HG03342 (cell line): ENCODE measurements around the gene PLA2G2C.
A peak's percentile ranks its signal among the peaks of the same experiment; 100 is the strongest.

Experiments
- ATAC-seq: cut with Tn5 transposase; IDR thresholded peaks from one replicate; pipeline ENCODE4 v1.9.1; 2021; ENCODE audit warnings: mild to moderate bottlenecking, moderate library complexity; ENCODE audit not compliant: unreplicated experiment

PLA2G2C gene

DNA sequence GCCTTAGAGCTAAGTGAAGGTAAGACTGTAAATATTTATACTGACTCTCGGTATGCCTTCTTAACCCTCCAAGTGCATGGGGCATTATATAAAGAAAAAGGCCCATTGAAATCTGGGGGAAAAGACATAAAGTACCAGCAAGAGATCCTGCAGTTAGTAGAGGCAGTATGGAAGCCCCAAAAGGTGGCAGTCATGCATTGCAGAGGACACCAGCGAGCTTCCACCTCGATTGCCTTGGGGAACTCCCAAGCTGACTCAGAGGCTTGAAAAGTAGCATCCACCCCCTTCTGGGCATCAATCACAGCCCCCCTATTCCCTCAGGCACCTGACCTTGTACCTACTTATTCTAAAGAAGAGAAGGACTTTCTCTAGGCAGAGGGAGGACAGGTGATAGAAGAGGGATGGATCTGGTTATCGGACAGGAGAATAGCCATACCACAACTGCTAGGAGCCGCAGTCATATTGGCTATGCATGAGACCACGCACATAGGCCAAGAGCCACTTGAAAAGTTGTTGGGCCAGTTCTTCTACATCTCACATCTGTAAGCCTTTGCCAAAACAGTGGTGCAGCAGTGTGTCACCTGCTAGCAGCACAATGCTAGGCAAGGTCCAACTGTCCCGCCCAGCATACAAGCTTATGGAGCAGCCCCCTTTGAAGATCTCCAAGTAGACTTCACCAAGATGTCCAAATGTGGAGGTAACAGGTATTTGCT, 27.8 kb downstream of the PLA2G2C start:
- ATAC-seq = no peak

DNA sequence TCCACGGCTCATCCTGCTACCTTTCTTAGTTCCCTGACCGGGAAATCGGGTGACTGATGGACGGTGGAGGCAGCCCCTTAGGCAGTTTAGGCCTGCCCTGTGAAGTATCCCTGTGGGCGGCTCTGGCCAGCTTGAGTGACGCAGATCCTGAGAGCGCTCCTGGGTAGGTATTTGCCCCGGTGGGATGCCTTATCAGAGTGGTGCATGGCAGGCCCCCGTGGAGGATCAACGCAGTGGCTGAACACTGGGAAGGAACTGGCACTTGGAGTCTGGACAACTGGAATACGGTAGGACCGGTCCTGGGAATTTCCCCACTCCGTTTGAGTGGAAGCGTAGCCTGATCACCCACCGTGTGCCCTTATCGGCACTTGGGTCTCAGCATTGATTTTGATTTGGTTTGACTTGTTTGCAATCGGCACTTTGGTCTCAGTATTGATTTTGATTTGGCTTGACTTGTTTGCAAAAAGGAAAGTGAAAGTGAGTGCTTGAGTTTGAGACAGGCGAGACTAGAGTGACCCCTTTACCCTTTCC, 32.0 kb downstream of the PLA2G2C start:
- no peak for ATAC-seq

DNA sequence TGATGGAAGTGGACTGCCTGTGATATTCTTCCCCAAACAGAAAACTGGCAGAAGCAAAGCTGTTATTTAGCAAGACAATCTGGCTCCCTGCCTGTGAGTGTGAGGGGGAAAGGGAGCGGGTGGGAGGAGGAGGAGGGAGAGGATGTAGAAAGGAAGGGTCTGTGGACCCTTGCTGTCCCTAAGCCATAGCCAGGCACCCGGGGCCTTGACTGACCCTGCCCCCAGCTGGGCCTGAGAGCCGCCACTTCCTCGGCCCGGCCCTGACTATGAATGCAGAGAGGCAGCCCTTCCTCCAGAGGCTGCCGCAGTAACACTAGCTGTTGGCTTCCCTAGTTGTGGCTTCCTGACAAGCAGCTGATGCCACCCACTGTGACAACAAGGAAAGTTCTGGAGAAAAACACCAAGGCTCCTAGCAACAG, 33.3 kb downstream of the PLA2G2C start:
- no peak for ATAC-seq

DNA sequence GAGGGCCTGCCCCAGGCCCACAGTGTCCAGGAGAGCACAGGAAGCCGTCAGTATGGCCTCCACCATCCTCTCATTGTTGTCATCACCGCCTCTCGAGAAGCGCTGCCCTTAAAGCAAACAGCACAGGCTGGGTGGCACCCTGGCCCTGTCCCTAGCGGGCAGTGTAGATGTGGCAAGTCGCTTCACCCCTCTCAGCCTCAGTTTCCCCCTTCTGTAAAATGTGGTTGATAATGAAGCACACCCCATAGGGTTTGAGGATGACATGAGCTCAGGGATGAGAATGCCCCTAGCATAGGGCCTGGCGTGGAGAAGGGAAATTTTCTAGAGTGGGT, 33.8 kb downstream of the PLA2G2C start:
- no peak for ATAC-seq

DNA sequence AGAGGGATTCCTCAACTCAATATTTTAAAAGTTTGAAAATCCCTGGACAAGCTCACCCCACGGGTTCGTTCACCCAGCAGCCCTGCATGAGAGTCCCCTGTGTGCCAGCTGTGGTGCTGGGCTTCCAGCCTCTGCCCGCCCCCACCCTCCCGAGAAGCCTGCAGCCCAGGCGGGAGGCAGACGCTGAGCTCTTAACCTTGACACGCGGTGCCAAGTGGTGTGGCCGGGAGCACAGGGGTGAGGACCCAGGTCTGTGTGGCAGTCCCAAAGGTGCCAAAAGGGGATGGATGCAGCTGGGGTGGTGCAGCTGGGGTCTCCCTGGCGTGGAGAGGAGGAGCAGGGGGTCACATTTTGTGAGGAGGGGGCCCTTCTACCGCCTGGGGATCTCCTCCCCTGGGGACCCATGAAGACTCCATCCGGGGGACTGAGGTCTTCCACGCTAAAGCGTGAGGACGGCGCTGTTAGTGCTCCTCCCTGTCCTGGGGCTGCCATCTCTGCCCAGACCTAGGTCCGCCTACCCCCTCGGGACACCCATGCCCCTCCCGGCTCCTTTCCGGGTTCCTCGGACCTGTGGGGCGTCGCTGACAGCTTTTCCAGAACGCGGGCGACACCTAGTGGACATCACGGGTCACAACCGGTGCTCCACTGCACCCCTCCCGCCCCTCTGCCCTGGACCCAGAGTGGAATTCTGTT, 34.3 kb downstream of the PLA2G2C start:
- peak; percentile 71 for ATAC-seq

DNA sequence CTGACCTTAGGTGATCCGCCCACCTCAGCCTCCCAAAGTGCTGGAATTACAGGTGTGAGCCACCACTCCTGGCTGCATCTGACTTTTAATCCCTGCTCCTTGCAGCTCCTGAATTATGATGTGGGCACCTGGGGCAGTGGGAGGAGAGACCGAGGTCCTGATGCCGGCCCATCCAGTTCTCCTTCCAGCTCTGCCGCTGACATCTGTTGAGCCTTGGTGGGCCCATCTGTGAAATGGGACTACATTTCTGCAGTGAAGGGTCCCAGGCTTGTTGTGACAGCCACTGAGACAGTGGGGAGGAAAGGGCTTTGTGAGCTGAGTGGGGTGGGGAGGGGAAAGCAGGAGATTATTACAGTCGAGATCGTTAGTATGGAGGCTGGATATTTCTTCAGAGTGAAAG, 35.3 kb downstream of the PLA2G2C start:
- ATAC-seq = no peak

DNA sequence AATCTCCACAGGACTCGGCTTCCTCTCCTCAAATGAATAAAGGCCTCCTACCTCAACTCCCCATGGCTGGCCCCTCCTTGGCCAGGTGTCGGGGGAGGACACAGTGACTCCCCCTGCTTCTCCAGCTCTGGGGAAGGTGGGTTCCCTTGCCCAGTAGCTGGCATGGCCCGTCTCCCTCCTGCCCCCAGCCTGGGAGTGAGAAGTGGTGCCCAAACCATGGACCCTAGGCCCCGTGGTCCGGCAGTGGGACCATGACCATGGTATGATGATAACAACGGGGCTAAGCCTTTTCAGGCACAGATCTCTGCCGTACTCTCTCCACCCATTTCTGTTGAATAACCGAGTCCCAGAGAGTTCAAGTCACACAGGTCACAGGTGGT, 36.0 kb downstream of the PLA2G2C start:
- ATAC-seq = no peak

DNA sequence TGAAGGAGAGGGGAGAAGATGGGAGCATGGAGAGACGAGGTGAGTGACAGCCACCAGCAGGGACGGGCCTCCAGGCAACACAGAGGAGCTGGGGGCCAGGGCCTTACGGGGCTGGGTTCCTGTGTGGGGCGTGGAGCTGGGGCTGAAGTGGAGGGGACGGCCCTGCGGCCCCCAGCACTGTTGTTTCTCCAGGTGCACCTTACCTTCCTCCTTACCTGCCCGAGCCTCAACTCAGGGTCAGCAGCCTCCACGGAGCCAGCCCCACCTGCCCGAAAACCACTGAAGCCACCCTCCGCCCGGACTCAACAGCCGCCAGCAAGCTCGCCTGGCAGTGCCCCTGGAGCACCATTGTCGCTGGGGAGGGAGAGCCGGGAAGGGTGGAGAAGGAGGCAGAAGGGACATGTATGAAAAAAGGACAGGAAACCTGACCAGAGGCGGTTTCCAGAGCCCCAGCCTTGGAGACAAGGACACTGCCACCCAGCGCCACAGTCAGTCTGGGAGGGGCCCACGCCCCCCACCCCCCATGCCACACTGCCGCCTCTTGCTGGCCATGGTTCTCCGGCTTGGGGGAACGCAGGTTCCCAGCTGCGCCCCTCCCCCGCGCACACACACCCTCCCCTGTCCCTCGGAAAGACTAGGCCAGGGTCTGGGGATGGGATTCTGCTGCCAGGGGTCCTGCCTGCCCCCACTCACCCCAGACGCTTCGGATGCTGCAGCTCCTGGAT, 36.6 kb downstream of the PLA2G2C start:
- no peak for ATAC-seq

DNA sequence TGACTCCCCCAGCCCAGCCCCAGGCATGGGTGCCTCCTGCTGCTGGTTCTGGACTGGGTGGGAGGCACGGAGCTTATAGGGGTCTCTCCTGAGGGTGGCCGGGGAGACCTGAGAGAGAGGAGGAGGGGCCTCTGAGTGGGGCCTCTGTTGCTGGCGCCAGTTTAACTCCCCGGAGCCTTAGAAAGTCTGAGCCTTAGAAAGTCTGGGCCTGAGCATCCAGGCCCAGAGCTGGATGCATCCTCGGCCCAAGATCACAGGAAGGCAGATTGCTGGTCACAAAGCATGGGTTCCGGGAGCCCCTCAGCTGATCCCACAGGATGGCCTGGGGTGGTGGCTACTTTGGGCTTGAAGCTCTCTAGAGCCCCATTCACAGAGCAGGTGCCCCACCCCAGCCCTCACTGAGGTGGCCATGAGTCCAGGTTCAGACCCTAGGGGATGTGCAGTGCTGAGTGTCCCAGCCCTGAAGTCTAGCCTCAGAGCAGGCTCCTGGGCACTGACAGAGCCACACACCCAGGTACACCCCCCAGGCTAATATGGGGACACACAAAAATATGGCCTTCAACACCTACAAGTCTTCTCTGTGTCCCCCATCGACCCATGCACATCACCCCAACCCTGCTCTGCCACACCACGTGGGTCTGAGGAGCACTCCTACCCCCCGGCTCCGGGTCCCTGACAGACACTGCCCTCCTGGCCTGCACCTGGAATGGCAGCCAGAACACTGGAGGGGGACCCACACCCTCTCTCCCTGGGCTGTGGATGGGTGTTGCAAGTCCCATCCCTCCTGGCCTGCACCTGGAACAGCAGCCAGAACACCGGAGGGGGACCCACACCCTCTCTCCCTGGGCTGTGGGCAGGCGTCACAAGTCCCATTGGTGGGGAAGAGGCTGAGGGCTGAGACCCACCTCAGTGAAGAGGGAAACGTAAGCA, 37.5 kb downstream of the PLA2G2C start:
- ATAC-seq = no peak

DNA sequence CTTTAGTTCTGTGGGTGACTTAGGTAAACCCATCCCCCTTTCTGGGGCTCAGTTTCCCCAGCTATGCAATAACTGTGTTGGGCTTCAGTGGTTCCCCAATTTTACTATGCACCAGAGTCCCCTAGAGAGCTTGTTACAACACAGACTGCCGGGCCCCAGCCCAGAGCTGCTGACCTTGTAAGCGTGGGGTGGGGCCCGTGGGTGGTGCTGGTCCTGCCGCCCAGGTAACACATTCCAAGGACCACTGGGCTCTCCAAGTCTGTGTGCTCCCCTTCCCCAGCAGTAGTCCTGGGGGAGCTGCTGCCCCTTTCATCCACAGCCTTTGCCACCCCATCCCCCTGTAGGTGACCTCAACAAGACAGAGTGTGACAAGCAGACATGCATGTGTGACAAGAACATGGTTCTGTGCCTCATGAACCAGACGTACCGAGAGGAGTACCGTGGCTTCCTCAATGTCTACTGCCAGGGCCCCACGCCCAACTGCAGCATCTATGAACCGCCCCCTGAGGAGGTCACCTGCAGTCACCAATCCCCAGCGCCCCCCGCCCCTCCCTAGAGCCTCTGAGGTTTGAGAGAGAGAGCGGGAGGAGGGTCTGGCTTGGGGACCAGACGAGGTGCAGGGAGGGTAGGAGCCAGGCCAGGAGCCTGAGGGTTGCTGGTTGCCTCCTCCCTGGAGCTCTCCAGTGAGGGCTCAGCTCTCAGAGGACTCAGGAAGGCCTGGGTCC, 38.3 kb downstream of the PLA2G2C start:
- no peak for ATAC-seq

DNA sequence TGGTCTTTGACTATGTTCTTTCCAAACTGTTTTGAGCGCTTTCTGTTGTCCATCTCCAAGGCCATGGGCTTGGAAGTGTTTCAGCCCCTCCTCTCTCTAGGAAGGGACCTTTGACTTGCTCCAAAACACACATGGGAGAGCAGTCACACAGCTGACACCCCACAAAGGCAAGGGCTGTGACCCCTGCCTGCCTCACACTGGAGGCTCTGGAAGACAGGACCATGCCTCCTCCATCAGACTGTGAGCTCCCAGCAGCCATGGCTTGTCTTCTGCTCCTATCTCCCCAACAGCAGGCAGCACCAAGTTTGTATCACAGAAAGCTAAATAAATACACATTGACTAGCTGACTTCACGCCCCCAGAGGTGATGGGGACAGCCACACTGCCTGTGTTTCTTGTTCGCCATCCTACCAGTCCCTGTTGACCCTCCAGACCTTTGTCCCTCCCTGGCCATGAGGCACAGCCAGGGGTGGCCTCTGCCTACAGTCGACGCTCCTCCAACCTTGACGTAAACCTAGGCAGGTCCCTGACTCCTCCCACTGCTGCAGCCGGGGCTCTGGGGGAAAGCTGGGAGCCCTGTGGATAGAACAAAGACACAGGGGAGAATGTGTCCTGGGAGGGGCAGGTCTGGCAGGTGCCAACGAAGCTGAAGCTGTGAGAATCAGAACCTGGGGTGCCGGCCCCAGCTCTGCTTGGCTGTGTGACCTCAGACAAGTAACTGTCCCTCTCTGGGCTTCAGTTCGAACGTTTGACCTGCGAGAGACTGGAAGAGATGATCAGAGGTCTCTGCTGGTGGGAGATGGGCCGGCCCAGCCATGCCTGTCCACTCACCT, 42.4 kb downstream of the PLA2G2C start:
- no peak for ATAC-seq

DNA sequence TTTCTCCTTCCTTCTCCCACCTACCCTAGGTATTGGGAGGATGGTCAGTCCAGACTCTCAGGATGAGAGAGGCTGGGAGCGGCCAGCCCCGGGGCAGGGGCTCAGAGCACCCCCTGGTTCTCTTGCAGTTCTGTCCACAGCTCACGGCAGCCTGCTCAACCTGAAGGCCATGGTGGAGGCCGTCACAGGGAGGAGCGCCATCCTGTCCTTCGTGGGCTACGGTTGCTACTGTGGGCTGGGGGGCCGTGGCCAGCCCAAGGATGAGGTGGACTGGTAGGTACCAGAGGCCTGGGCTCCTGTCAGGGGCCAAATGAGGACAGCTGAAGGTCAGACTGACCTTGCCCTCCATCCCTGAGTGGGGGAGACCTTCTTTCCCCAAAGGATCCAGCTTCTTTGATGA, 43.0 kb downstream of the PLA2G2C start:
- ATAC-seq = no peak

DNA sequence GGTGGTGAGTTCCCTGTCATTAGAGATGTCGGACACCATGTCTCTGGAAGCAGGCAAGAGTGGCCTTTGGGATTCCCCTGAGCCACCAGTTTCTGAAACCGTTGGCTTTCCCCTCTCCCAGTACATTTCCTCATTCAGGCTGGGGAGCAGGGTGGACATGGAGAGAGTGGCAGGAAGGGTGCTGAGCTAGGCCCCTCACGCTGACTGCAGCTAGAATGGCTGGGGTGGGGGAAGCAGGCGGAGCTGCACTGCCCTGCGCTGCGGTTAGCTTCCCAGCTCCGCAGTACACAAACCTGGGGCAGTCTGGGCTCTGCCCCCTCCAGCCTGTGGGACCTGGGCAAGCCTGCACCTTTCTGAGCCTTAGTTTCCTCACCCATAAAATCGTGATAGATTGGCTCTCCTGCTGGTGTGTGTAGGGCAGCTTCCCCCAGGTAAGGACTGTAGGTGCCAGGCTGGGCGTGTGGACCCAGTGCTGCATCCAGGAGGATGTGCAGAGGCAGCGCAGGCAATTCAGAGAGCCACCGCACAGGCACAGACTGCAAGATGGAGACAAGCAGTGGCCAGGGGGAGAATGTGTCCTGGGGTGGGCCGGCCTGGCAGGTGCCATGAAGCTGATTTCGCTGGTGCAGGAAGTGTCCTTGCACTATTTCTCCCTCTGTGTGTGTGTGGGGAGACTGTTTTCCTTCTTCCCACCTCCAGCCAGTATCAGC, 44.2 kb downstream of the PLA2G2C start:
- ATAC-seq = no peak

DNA sequence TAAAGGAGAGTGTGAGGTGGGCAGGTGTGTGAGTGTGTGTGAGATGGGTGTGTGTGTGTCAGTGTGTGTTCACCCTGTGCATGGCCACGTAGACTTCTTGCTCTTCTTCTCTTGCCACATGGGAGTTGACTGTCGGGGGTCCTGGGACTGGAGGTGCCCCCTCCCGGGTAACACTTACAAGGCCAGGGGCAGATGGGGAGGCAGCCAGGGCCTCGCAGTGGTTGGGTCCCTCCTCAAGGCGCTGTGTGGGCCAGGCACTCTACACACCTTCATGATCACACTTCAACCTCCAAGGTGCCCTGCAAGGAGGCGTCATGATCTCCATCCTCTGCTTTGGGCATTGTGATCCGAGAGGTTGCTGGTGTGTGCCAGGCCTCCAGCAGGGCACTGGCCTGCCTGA, 44.9 kb downstream of the PLA2G2C start:
- ATAC-seq = no peak

DNA sequence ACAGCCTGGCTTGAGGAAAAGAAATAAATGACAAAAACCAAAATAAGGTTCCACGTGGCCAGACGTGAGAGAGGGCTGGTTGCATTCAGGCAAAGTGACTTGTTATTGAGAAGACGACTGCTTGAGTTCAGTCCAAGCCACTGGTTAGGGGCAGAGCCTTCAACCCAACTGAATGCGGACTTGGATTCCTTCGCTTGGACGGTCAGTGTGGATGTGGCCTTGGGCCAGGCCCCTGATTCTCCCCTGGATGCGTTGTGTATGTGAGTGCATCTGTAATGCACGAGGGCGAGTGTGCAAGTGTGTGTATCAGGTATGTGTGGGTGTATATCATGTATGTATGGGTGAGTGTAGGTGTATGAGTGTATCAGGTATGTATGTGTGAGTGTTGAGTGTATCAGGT, 45.3 kb downstream of the PLA2G2C start:
- no peak for ATAC-seq

DNA sequence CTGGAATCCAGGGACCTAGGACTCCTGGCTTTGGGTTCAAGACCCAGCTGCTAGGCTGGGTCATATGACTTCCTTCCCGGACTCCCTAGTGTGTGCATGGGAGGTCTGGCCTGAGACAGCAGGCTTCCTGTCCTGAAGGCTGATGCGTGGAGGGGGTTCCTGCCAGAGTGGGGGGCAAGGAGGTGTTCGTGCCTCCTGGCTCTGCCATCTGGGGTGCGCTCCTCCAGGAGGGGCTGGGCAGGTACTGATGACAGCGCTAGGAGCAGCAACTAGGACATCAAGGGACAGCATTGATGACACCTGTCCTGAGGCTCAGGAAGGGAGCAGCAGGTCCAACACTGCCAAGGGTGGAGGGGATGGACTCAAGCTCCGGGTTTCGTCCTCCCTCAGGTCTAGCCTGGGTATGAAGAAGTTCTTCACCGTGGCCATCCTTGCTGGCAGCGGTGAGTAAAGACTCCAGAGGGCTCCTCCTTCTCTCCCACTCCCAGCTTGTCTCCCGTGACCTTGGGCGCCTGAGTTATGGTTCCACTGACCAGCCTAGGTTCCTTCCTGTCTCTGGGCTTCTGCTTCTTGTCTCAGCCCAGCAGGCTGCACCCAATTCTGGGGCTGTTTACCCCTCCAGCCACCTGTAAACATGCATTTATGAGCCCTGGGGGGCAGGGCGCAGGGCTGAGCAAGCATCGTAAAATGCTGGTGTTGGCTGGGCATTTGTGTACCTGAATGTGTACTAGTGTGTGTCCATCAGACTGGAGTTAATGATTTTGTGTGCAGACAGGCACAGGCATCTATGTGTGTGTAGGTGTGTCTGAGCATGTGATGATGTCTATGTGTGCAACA, 46.3 kb downstream of the PLA2G2C start:
- ATAC-seq = no peak

DNA sequence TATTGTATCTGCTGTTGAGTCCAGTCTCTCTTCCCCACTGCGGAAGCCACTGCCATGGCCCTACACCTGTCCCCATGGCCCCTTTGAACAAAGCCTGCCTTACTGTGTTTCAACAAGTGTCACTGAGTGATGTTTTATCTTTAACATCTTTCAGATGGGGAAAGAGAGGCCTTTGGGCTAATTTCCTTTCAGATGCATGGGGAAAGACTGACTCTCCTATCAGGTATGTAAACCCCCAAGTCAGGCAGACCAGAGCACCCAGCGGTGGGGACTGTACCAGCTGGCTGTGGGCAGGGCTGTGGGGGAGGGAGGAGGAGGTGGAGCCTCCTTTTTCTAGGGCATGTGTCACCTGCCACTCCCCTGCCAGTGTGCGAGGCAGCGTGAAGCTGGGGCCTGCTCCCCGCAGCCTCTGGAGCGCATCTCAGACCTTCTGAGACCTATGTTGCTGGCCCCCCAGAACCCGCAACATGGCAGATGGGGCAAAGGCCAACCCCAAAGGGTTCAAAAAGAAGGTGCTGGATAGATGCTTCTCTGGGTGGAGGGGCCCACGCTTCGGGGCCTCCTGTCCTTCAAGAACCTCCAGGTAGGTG, 47.3 kb downstream of the PLA2G2C start, which contains the start of gene PLA2G2F:
TSS of gene PLA2G2F (plus strand) at position 363 of the 590 bp plus-strand sequence. CDS start at position 468, 105 bp downstream.
- ATAC-seq = no peak
